Measurements from ENCODE around the gene HSPA13. TPM values are rescaled to one million over a fixed set of nuclear protein-coding genes. Genes with fewer than 3 reads are reported as not detected.
"Not testable (repeated sequence)": the region's sequence is repeated elsewhere in the genome, so short reads cannot be mapped to it uniquely, and the experiment has no call there.

HSPA13 gene
- total RNA-seq, 2 donors from 2014 or later, result 13.2 to 26.2 TPM

GRCh38 chr21:14354515-14354914 lies 28.4 kb downstream of the HSPA13 start:
- no peaks in the 10 kb centered on the region for H3K27me3 ChIP-seq
- no peak overlapping the region for H3K4me3 ChIP-seq
- no peaks in the 10 kb centered on the region for H3K36me3 ChIP-seq
- no peak for DNase-seq
- no peak overlapping the region for H3K9ac ChIP-seq (ENCODE audit: low read depth in 2 of 2, low read length in 2 of 2)
- TF ChIP-seq CTCF (IDR thresholded peaks at IDR 0.05), result no peak
- no peaks in the 10 kb centered on the region for H3K4me1 ChIP-seq
- no peak overlapping the region for H3K27ac ChIP-seq
- H3K9me3 ChIP-seq, result no peaks in the 10 kb centered on the region
- intact Hi-C loops (cut with DNase I), result no loop called here

- no peak overlapping the region for H3K27ac ChIP-seq
- no peak for TF ChIP-seq CTCF (IDR thresholded peaks at IDR 0.05)
- H3K36me3 ChIP-seq, result no peaks in the 10 kb centered on the region
- H3K4me1 ChIP-seq, result no peaks in the 10 kb centered on the region
- no peaks in the 10 kb centered on the region for H3K27me3 ChIP-seq
- no peak overlapping the region for H3K9ac ChIP-seq (ENCODE audit: low read depth in 2 of 2, low read length in 2 of 2)
- H3K9me3 ChIP-seq, result no peaks in the 10 kb centered on the region
- no peak overlapping the region for H3K4me3 ChIP-seq
- intact Hi-C loops (cut with DNase I), result no loop called here
- no peak for DNase-seq
Measured at GRCh38 chr21:14353726-14354125, 29.2 kb downstream of the HSPA13 start.

GRCh38 chr21:14353231-14353630 lies 29.7 kb downstream of the HSPA13 start:
- no peaks in the 10 kb centered on the region for H3K27me3 ChIP-seq
- no peaks in the 10 kb centered on the region for H3K4me1 ChIP-seq
- H3K36me3 ChIP-seq, result no peaks in the 10 kb centered on the region
- intact Hi-C loops (cut with DNase I), result no loop called here
- H3K27ac ChIP-seq, result no peak overlapping the region
- no peaks in the 10 kb centered on the region for H3K9me3 ChIP-seq
- no peak overlapping the region for H3K9ac ChIP-seq (ENCODE audit: low read depth in 2 of 2, low read length in 2 of 2)
- TF ChIP-seq CTCF (IDR thresholded peaks at IDR 0.05), result no peak
- DNase-seq, result no peak
- no peak overlapping the region for H3K4me3 ChIP-seq

GRCh38 chr21:14327346-14327745 lies 55.6 kb downstream of the HSPA13 start:
- intact Hi-C loops (cut with DNase I); DNase-seq: not testable (repeated sequence)

GRCh38 chr21:14325595-14325994 lies 57.4 kb downstream of the HSPA13 start:
- H3K9ac ChIP-seq (ENCODE audit: low read depth in 2 of 2, low read length in 2 of 2), result no peak overlapping the region
- H3K27ac ChIP-seq, result no peak overlapping the region
- H3K4me1 ChIP-seq, result no peaks in the 10 kb centered on the region
- intact Hi-C loops (cut with DNase I), result no loop called here
- no peaks in the 10 kb centered on the region for H3K27me3 ChIP-seq
- H3K4me3 ChIP-seq, result no peak overlapping the region
- DNase-seq, result no peak
- no peaks in the 10 kb centered on the region for H3K9me3 ChIP-seq
- no peak for TF ChIP-seq CTCF (IDR thresholded peaks at IDR 0.05)
- H3K36me3 ChIP-seq, result no peaks in the 10 kb centered on the region

More at GRCh38 chr21:14327346-14327745, 55.6 kb downstream of the HSPA13 start:
- H3K9ac ChIP-seq (ENCODE audit: low read depth in 2 of 2, low read length in 2 of 2); H3K4me3 ChIP-seq; H3K9me3 ChIP-seq; H3K36me3 ChIP-seq; H3K27ac ChIP-seq; H3K4me1 ChIP-seq; H3K27me3 ChIP-seq: not testable (repeated sequence)

Other genes starting within 250 kb of the HSPA13 start
- gene LIPI, start 172.2 kb downstream of the HSPA13 start, total RNA-seq, result not detected
- 1 to 10 TPM in 1 of 2 donors, under 1 TPM in 1; 0.69 to 1.3 TPM for gene RBM11, start 167.0 kb downstream of the HSPA13 start, total RNA-seq
- 1 to 10 TPM; 2.5 to 5.1 TPM for gene SAMSN1, start 163.2 kb upstream of the HSPA13 start, total RNA-seq